GM19452 (cell line): Measurements from ENCODE around the gene CD44.
"Not testable (repeated sequence)": the region's sequence is repeated elsewhere in the genome, so short reads cannot be mapped to it uniquely, and the experiment has no call there.

ENCODE experiments used
- ATAC-seq: cut with Tn5 transposase; IDR thresholded peaks from one replicate; pipeline ENCODE4 v1.9.1; 2021; ENCODE audit not compliant: unreplicated experiment

CD44 gene

GRCh38 chr11:35207471-35208403 is 68.8 kb downstream of the CD44 start:
- ATAC-seq = no peak

DNA sequence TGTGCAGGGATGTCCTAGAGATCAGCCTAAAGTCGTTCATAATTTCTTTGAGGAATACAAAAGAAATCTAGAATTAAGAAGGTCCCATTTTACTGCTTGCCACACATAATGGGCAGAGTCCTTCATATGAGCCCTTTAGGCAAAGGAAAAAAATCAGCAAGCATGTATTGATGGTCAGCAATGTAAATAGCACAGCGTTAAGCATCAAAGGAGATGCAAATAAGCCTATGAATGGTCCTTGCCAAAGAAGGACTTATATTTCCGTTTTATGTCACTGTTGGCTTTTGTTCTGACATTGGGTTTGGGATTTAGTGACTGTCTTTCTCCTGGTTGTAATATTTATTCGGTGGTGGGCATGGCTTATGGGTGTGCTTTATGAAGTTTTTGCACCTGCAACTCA is 69.8 kb downstream of the CD44 start:
- ATAC-seq = no peak

- ATAC-seq = no peak
Measured at GRCh38 chr11:35210876-35211546, 72.0 kb downstream of the CD44 start.

DNA sequence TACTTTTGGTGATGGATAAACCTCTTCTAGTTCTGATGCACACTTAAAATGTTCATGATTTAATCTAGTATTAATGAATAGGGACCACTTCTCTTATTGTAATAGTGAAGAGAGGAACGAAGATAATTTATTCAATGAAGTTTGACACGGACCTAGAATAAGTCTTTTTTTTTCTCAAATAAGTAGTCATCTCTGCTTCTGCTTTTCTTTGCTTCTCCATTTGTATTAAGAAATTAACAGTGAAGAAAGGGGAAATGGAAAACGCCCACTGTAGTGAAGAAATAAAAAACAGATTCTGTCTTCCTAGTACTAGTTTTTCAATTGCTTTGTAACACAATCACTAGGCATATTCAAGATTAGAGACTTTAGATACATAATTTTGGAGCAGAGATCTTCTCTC is 73.0 kb downstream of the CD44 start:
- ATAC-seq = no peak

- no peak for ATAC-seq
Measured at GRCh38 chr11:35214226-35214770, 75.3 kb downstream of the CD44 start.

DNA sequence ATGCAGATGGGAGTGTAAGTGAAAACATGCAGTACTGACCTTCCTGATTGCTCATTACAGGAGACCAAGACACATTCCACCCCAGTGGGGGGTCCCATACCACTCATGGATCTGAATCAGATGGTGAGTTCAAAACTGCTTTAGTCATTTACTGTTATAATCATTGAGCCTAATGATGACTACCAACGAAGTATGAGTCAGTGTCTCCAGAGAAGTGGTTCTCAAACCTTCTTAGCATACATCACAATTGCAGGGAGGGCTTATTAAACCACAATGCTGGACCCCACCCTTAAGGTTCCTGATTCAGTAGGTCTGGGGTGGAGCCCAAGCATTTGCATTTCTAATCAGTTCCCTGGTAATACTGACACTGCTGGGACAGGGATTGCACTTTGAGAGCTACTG is 75.8 kb downstream of the CD44 start:
- no peak for ATAC-seq

DNA sequence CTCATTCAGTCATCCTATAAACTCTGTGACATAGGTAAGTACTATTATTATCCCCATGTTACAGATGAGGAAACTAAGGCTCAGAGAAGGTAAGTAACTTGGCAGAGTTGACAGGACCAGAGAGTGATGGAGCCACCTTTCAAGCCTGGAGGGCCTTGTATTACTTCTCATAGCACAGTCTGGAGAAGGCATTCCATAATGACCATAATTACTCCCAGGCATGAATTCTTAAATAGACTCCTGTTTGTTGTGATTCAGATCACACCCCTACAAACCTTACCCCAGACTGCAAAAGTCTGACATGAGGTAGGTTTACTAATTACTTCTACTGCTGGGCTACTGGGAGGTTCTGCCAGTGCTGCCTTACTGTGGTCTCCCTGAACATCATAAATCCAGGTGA is 77.0 kb downstream of the CD44 start:
- ATAC-seq = no peak

GRCh38 chr11:35216962-35217678 is 78.1 kb downstream of the CD44 start:
- no peak for ATAC-seq

- ATAC-seq = no peak
Measured at GRCh38 chr11:35218956-35219355, 80.0 kb downstream of the CD44 start.

- ATAC-seq = no peak
Measured at GRCh38 chr11:35223371-35223796, 84.4 kb downstream of the CD44 start.

DNA sequence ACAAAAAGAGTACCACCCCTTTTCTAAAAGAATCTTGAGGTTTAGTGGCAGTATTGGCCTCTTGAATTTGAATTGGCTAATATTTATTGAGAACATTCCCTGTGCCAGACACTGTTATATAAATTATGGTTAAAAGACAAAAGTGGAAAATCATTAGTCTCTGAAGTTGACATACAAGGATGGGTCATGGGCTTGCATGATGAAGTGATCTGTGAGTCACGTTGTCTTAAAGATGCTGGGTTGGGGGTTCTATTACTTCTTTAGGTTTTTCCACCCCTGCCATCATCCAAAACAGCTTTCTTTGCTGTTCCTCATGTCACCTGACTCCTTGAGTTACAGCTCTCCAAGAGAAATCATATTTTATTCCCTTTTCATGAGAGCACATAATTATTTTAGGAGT is 85.0 kb downstream of the CD44 start:
- no peak for ATAC-seq

DNA sequence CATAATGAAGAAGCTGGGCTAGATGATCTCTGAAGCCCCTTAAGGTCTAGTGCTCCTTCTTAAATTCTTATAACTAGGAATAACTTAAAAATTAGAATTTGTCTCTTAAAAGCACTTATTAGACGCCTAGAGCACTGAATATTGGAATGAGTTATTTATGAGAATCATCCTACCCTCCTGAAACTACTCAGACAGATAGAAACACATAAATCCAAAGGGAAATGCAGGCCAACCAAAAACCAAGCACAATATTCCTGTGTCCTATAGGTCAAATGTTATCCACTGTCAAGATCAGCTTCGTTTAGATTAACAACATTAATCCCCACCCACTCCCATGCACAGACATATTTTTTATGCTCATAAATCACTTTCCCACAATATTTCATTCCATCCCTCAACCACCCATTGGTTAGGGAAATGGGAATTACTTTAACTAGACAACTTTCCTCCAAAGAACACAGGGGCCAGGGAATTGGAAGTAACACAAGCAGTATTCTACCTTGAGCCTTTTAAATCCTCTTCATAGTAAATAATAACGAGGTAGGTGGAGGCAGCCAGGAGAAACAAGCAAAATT is 87.1 kb downstream of the CD44 start:
- ATAC-seq = no peak

- ATAC-seq = not testable (repeated sequence)
Measured at GRCh38 chr11:35226756-35227155, 87.8 kb downstream of the CD44 start.

GRCh38 chr11:35227576-35228327 is 88.8 kb downstream of the CD44 start:
- ATAC-seq = no peak

DNA sequence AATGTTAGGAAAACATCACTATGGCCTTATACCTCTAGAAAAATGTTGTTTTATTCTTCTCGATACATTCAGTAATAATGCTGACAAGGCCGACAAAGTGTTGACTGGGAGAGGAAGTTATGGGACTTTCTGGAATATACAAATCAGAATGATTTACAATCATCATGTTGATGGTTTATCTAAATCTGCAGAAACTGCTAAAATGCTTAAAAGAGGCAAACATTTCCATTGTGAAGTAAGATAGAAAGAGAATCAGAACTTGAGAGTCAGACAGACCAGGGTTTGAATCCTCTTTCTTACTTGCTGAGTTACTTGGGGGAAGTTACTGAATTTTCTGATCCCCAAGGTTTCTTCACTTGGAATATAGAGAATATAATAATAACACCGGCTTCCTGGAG is 89.4 kb downstream of the CD44 start:
- no peak for ATAC-seq

DNA sequence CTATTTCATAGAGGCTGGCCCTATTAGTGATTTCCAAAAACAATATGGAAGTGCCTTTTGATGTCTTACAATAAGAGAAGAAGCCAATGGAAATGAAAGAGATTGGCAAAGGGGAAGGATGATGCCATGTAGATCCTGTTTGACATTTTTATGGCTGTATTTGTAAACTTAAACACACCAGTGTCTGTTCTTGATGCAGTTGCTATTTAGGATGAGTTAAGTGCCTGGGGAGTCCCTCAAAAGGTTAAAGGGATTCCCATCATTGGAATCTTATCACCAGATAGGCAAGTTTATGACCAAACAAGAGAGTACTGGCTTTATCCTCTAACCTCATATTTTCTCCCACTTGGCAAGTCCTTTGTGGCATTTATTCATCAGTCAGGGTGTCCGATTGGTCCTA is 91.4 kb downstream of the CD44 start:
- no peak for ATAC-seq

- ATAC-seq = no peak
Measured at GRCh38 chr11:35231076-35231860, 92.3 kb downstream of the CD44 start.

- no peak for ATAC-seq
Measured at GRCh38 chr11:35232891-35233330, 93.9 kb downstream of the CD44 start.

GRCh38 chr11:35233518-35233917 is 94.5 kb downstream of the CD44 start:
- ATAC-seq = no peak
